K562 (cell line): ENCODE measurements around the gene VPS41. TPM values are rescaled to one million over a fixed set of nuclear protein-coding genes. Genes with fewer than 3 reads are reported as not detected.
A peak's percentile ranks its signal among the peaks of the same experiment; 100 is the strongest.

ENCODE experiments used
- ATF1 ChIP-seq, 2 experiments: fragments of 450-650 bp in 1 of 2; IDR thresholded peaks; 2 replicates each; pipeline ENCODE4 v1.6.1; 2016; ENCODE audit warnings: missing compliant biosample characterization in 1 of 2, missing genetic modification characterization in 1 of 2
- MTA1 ChIP-seq: fragments of 450-650 bp; IDR thresholded peaks from 2 replicates; pipeline ENCODE4 v1.6.1; 2017; ENCODE audit warnings: borderline replicate concordance
- NFATC3 ChIP-seq: fragments of 450-650 bp; IDR thresholded peaks from 2 replicates; pipeline ENCODE4 v1.6.1; 2017; ENCODE audit warnings: mild to moderate bottlenecking
- NR2C2 ChIP-seq, 2 experiments: fragments of 200-800 bp in 1 of 2; sonication (Bioruptor generic) in 1 of 2; sonication (generic) in 1 of 2; formaldehyde crosslinking in 1 of 2; IDR thresholded peaks; 2 replicates each; pipeline versions ENCODE4 v1.6.1 to v1.8.0; 2016 to 2022; ENCODE audit warnings: mild to moderate bottlenecking in 1 of 2, missing compliant biosample characterization in 1 of 2, missing genetic modification characterization in 1 of 2, missing genetic modification reagents in 1 of 2
- PHB2 ChIP-seq: fragments of 450-650 bp; IDR thresholded peaks from 2 replicates; pipeline ENCODE4 v1.6.1; 2017; ENCODE audit warnings: low read depth
- PTRF ChIP-seq: fragments of 450-650 bp; IDR thresholded peaks from 2 replicates; pipeline ENCODE4 v1.6.1; 2016; ENCODE audit warnings: mild to moderate bottlenecking, missing genetic modification characterization, missing compliant biosample characterization
- SNIP1 ChIP-seq: fragments of 450-650 bp; IDR thresholded peaks from 2 replicates; pipeline ENCODE4 v1.7.1; 2017; ENCODE audit warnings: low read depth, mild to moderate bottlenecking
- ZNF24 ChIP-seq: fragments of 450-650 bp; IDR thresholded peaks from 2 replicates; pipeline ENCODE4 v1.6.1; 2016
- ZNF561 ChIP-seq: fragments of 450-650 bp; formaldehyde crosslinking; conservative IDR thresholded peaks from 2 replicates; pipeline ENCODE4 v1.4.0; 2020; ENCODE audit warnings: mild to moderate bottlenecking, moderate library complexity
- ZSCAN29 ChIP-seq: fragments of 450-650 bp; IDR thresholded peaks from 2 replicates; pipeline ENCODE4 v1.6.1; 2017
- polyA plus RNA-seq, 8 experiments: library from polyadenylated mRNA; depleted of rRNA in 4 of 8; stranded (reverse) in 5 of 8; unstranded in 3 of 8; fragments of >200 nt; fragmentation: Nextera tagmentation in 2 of 8; fragmentation: Illumina TruSeq in 1 of 8; extraction: Ambion mirVana in 2 of 8; extraction: Trizol in 1 of 8; gene quantifications; 2 replicates each; pipeline versions ENCODE4 v1.2.1 to v1.2.3, GENCODE V29; 2011 to 2014; ENCODE audit warnings: inconsistent platforms in 1 of 8, missing spikeins in 1 of 8
- total RNA-seq, 7 experiments: library from RNA; depleted of rRNA in 6 of 7; stranded (reverse); fragments of >200 nt in 6 of 7; fragmentation: Illumina TruSeq in 2 of 7; extraction: Trizol in 2 of 7; gene quantifications; 2 replicates each; pipeline versions ENCODE4 v1.2.1 to v1.2.3, GENCODE V29; 2011 to 2021; ENCODE audit warnings: low replicate concordance in 1 of 7
- TF ChIP-seq, protein P1 (sequence below): fragments of 450-650 bp; IDR thresholded peaks from 2 replicates; pipeline ENCODE4 v1.6.1; 2016; ENCODE audit warnings: missing biosample characterization, missing genetic modification characterization
- TF ChIP-seq, protein P2 (sequence below): fragments of 250-450 bp; sonication (Bioruptor Pico); IDR thresholded peaks from 2 replicates; pipeline ENCODE4 v1.9.0; 2021; ENCODE audit warnings: mild to moderate bottlenecking
- TF ChIP-seq, protein P3 (sequence below), 2 experiments: fragments of 250-450 bp in 1 of 2; fragments of 450-650 bp in 1 of 2; sonication (Bioruptor Pico) in 1 of 2; IDR thresholded peaks; 2 replicates each; pipeline versions ENCODE4 v1.6.1 to v1.8.0; 2016 to 2021; ENCODE audit warnings: mild to moderate bottlenecking in 2 of 2, moderate library complexity in 2 of 2, missing compliant biosample characterization in 1 of 2, missing genetic modification characterization in 1 of 2
- TF ChIP-seq, protein P4 (sequence below): fragments of 200-800 bp; sonication (Bioruptor generic); IDR thresholded peaks from 2 replicates; pipeline ENCODE4 v1.6.1; 2016; ENCODE audit warnings: missing genetic modification characterization, missing compliant biosample characterization
- TF ChIP-seq, protein P5 (sequence below), 2 experiments: IDR thresholded peaks in 1 of 2; conservative IDR thresholded peaks in 1 of 2; 2 replicates each; pipeline ENCODE4 v1.6.1; 2016; ENCODE audit warnings: low read depth in 2 of 2, mild to moderate bottlenecking in 1 of 2, missing compliant biosample characterization in 1 of 2, missing genetic modification characterization in 1 of 2, moderate library complexity in 1 of 2

The VPS41 gene
- total and polyA plus RNA-seq, 9 of the 15 experiments (the other 6 are each of a cell fraction or from before 2014, with no cell fraction given), result 17.7 to 46.8 (median 32.1) TPM

DNA sequence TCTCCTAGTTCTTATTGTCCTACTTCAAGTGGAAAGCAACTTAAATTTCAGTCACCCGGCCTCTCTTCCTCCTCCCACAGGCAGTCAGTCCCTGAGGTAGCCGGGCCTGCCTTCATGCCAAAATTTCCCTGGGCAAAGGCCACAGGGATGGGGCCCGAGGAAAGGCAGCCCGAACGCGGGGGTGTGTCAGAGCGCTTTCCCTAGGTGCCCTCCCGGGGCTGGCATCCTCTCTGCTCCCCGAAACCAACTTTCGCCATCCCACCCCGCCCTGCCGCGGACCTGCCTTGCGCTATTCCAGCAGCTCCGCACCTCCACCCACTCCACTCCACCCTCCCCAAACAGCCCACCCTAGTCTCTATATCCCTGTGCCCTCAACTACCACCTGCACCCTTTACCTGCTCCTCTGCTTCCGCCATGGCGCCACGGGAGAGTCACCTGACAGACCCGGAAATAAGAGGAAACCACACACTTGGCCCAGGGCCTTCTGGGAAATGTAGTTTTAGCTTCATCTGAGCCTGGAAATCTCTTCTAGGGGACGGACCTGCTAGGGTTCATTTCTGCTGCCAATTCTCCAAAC lies at the start of gene VPS41 (continued):
- TF ChIP-seq, protein P1, sequence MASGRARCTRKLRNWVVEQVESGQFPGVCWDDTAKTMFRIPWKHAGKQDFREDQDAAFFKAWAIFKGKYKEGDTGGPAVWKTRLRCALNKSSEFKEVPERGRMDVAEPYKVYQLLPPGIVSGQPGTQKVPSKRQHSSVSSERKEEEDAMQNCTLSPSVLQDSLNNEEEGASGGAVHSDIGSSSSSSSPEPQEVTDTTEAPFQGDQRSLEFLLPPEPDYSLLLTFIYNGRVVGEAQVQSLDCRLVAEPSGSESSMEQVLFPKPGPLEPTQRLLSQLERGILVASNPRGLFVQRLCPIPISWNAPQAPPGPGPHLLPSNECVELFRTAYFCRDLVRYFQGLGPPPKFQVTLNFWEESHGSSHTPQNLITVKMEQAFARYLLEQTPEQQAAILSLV (tag), result no peak
- TF ChIP-seq ZNF561 (CRISPR knock-in tag) (no peak), NR2C2 (CRISPR knock-in tag; IDR thresholded peaks at IDR 0.05) (no peak), NR2C2 (tag; IDR thresholded peaks at IDR 0.05) (peak; percentile 56), PHB2 (no peak), ZSCAN29 (no peak), ZNF24 (no peak), NFATC3 (no peak), MTA1 (no peak), PTRF (tag) (no peak), ATF1 (CRISPR knock-in tag; IDR thresholded peaks at IDR 0.05) (no peak), ATF1 (tag; IDR thresholded peaks at IDR 0.05) (peak; percentile 48; the same call in 1 of the 2 replicates), SNIP1 (no peak)
- TF ChIP-seq, protein P2, sequence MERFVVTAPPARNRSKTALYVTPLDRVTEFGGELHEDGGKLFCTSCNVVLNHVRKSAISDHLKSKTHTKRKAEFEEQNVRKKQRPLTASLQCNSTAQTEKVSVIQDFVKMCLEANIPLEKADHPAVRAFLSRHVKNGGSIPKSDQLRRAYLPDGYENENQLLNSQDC (CRISPR knock-in tag), result no peak
- TF ChIP-seq, protein P3, sequence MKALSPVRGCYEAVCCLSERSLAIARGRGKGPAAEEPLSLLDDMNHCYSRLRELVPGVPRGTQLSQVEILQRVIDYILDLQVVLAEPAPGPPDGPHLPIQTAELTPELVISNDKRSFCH (CRISPR knock-in tag; IDR thresholded peaks at IDR 0.05), result no peak
- TF ChIP-seq, protein P3 (tag; IDR thresholded peaks at IDR 0.05), result no peak
- TF ChIP-seq, protein P4, sequence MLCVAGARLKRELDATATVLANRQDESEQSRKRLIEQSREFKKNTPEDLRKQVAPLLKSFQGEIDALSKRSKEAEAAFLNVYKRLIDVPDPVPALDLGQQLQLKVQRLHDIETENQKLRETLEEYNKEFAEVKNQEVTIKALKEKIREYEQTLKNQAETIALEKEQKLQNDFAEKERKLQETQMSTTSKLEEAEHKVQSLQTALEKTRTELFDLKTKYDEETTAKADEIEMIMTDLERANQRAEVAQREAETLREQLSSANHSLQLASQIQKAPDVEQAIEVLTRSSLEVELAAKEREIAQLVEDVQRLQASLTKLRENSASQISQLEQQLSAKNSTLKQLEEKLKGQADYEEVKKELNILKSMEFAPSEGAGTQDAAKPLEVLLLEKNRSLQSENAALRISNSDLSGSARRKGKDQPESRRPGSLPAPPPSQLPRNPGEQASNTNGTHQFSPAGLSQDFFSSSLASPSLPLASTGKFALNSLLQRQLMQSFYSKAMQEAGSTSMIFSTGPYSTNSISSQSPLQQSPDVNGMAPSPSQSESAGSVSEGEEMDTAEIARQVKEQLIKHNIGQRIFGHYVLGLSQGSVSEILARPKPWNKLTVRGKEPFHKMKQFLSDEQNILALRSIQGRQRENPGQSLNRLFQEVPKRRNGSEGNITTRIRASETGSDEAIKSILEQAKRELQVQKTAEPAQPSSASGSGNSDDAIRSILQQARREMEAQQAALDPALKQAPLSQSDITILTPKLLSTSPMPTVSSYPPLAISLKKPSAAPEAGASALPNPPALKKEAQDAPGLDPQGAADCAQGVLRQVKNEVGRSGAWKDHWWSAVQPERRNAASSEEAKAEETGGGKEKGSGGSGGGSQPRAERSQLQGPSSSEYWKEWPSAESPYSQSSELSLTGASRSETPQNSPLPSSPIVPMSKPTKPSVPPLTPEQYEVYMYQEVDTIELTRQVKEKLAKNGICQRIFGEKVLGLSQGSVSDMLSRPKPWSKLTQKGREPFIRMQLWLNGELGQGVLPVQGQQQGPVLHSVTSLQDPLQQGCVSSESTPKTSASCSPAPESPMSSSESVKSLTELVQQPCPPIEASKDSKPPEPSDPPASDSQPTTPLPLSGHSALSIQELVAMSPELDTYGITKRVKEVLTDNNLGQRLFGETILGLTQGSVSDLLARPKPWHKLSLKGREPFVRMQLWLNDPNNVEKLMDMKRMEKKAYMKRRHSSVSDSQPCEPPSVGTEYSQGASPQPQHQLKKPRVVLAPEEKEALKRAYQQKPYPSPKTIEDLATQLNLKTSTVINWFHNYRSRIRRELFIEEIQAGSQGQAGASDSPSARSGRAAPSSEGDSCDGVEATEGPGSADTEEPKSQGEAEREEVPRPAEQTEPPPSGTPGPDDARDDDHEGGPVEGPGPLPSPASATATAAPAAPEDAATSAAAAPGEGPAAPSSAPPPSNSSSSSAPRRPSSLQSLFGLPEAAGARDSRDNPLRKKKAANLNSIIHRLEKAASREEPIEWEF (CRISPR knock-in tag), result no peak
- TF ChIP-seq, protein P5, sequence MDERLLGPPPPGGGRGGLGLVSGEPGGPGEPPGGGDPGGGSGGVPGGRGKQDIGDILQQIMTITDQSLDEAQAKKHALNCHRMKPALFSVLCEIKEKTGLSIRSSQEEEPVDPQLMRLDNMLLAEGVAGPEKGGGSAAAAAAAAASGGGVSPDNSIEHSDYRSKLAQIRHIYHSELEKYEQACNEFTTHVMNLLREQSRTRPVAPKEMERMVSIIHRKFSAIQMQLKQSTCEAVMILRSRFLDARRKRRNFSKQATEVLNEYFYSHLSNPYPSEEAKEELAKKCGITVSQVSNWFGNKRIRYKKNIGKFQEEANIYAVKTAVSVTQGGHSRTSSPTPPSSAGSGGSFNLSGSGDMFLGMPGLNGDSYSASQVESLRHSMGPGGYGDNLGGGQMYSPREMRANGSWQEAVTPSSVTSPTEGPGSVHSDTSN (CRISPR knock-in tag; IDR thresholded peaks at IDR 0.05; ENCODE audit: low read depth), result no peak
- TF ChIP-seq, protein P5 (tag; conservative IDR thresholded peaks at IDR 0.05; ENCODE audit: low read depth), result no peak
